Liver (tissue), 9 donors: ENCODE measurements around the gene HEPN1. TPM values are rescaled to one million over a fixed set of nuclear protein-coding genes. Genes with fewer than 3 reads are reported as not detected.

Experiments used
- DNase-seq: peaks from one replicate; pipeline ENCODE4 v3.0.0-alpha.2; 2017; ENCODE audit warnings: low spot score
- H3K27ac ChIP-seq, 2 donors: one replicate each; pipeline ENCODE4 v1.7.0; 2013; ENCODE audit warnings: inconsistent platforms in 2 of 2, low read length in 2 of 2, control low read depth in 1 of 2, low read depth in 1 of 2, mild to moderate bottlenecking in 1 of 2
- H3K27me3 ChIP-seq, 4 donors: one replicate each; pipeline versions ENCODE4 v1.6.1 to v1.7.0; 2013; ENCODE audit warnings: low read length in 3 of 4, inconsistent platforms in 1 of 4, mild to moderate bottlenecking in 1 of 4, moderate library complexity in 1 of 4; ENCODE audit not compliant: control insufficient read depth in 4 of 4, insufficient read depth in 4 of 4
- H3K36me3 ChIP-seq, 4 donors: one replicate each; pipeline versions ENCODE4 v1.6.1 to v1.7.0; 2013; ENCODE audit warnings: low read length in 3 of 4, mild to moderate bottlenecking in 3 of 4, low read depth in 1 of 4, moderate library complexity in 1 of 4; ENCODE audit not compliant: control insufficient read depth in 4 of 4, insufficient read depth in 3 of 4
- H3K4me1 ChIP-seq, 4 donors: one replicate each; pipeline versions ENCODE4 v1.6.1 to v1.7.0; 2013; ENCODE audit warnings: low read length in 3 of 4, mild to moderate bottlenecking in 3 of 4, moderate library complexity in 1 of 4; ENCODE audit not compliant: control insufficient read depth in 4 of 4, insufficient read depth in 4 of 4
- H3K4me3 ChIP-seq, 3 donors: one replicate each; pipeline versions ENCODE4 v1.6.1 to v1.7.0; 2013; ENCODE audit warnings: low read length in 3 of 3, control low read depth in 1 of 3, low read depth in 1 of 3, mild to moderate bottlenecking in 1 of 3
- H3K9ac ChIP-seq, 2 donors: one replicate each; pipeline ENCODE4 v1.7.0; 2013; ENCODE audit warnings: low read length in 2 of 2, mild to moderate bottlenecking in 2 of 2, moderate library complexity in 2 of 2, control low read depth in 1 of 2, low read depth in 1 of 2
- H3K9me3 ChIP-seq, 4 donors: one replicate each; pipeline versions ENCODE4 v1.6.1 to v1.7.0; 2013; ENCODE audit warnings: low read length in 3 of 4; ENCODE audit not compliant: control insufficient read depth in 4 of 4
- EGR1 ChIP-seq, 2 donors: IDR thresholded peaks; 2 replicates each; pipeline ENCODE4 v1.6.1; 2016 to 2018; ENCODE audit warnings: antibody characterized with exemption in 2 of 2, low read depth in 2 of 2
- FOXA1 ChIP-seq: IDR thresholded peaks from 2 replicates; pipeline ENCODE4 v1.6.1; 2016; ENCODE audit warnings: antibody characterized with exemption
- FOXA2 ChIP-seq: IDR thresholded peaks from 2 replicates; pipeline ENCODE4 v1.6.1; 2016; ENCODE audit warnings: antibody characterized with exemption
- GABPA ChIP-seq, 2 donors: IDR thresholded peaks in 1 of 2; conservative IDR thresholded peaks in 1 of 2; 2 replicates each; pipeline ENCODE4 v1.6.1; 2016; ENCODE audit warnings: antibody characterized with exemption in 2 of 2, mild to moderate bottlenecking in 1 of 2, moderate library complexity in 1 of 2
- HNF4A ChIP-seq, 2 donors: conservative IDR thresholded peaks; 2 replicates each; pipeline ENCODE4 v1.6.1; 2016; ENCODE audit warnings: antibody characterized with exemption in 2 of 2, mild to moderate bottlenecking in 2 of 2
- HNF4G ChIP-seq: IDR thresholded peaks from 2 replicates; pipeline ENCODE4 v1.6.1; 2016; ENCODE audit warnings: antibody characterized with exemption
- JUND ChIP-seq, 2 donors: IDR thresholded peaks; 2 replicates each; pipeline ENCODE4 v1.6.1; 2016; ENCODE audit warnings: antibody characterized with exemption in 2 of 2
- NR2F2 ChIP-seq: IDR thresholded peaks from 2 replicates; pipeline ENCODE4 v1.6.1; 2016; ENCODE audit warnings: antibody characterized with exemption
- RAD21 ChIP-seq, 2 donors: IDR thresholded peaks; 2 replicates each; pipeline ENCODE4 v1.6.1; 2016; ENCODE audit warnings: antibody characterized with exemption in 2 of 2, mild to moderate bottlenecking in 2 of 2
- RXRA ChIP-seq, 2 donors: IDR thresholded peaks; 2 replicates each; pipeline ENCODE4 v1.6.1; 2017 to 2018; ENCODE audit warnings: antibody characterized with exemption in 2 of 2, mild to moderate bottlenecking in 1 of 2
- SP1 ChIP-seq: IDR thresholded peaks from 2 replicates; pipeline ENCODE4 v1.6.1; 2018; ENCODE audit warnings: antibody characterized with exemption, mild to moderate bottlenecking
- TAF1 ChIP-seq: conservative IDR thresholded peaks from 2 replicates; pipeline ENCODE4 v1.6.1; 2016; ENCODE audit warnings: antibody characterized with exemption, mild to moderate bottlenecking
- WGBS: extraction: QIAGEN DNeasy Blood & Tissue Kit; methylation state at CpG from one replicate; pipeline ENCODE4 v1.1.7; 2013; 5-methylcytosine and 5-hydroxymethylcytosine counted together
- polyA plus RNA-seq, 2 donors: library from polyadenylated mRNA; stranded (reverse) in 1 of 2; unstranded in 1 of 2; fragments of 200-250 nt in 1 of 2; fragments of >200 nt in 1 of 2; fragmentation: Nextera tagmentation in 1 of 2; extraction: Ambion mirVana in 1 of 2; gene quantifications; one replicate each; pipeline versions ENCODE4 v1.2.1 to v1.2.3, GENCODE V29; 2013 to 2015
- total RNA-seq, 2 donors: library from RNA; depleted of rRNA; stranded (reverse); fragments of >200 nt; gene quantifications; one replicate each; pipeline ENCODE4 v1.2.3, GENCODE V29; 2014
- TF ChIP-seq, protein P1 (sequence below): IDR thresholded peaks from 2 replicates; pipeline ENCODE4 v1.6.1; 2016; ENCODE audit warnings: antibody characterized with exemption
- TF ChIP-seq, protein P2 (sequence below): fragments of 150-350 bp; IDR thresholded peaks from 2 replicates; pipeline ENCODE4 v1.5.1; 2017; ENCODE audit warnings: improper control_type of control experiment, low read depth, low read length; ENCODE audit not compliant: missing input control
- TF ChIP-seq, protein P3 (sequence below): IDR thresholded peaks from 2 replicates; pipeline ENCODE4 v1.6.1; 2016; ENCODE audit warnings: antibody characterized with exemption, mild to moderate bottlenecking
- TF ChIP-seq, protein P4 (sequence below): IDR thresholded peaks from 2 replicates; pipeline ENCODE4 v1.6.1; 2016; ENCODE audit warnings: antibody characterized with exemption
- TF ChIP-seq, protein P5 (sequence below): IDR thresholded peaks from 2 replicates; pipeline ENCODE4 v1.6.1; 2016; ENCODE audit warnings: antibody characterized with exemption
- donor health status: healthy.
- donor health status: healthy.
- donor health status: healthy.
- donor health status: healthy.
- donor health status: healthy.

The HEPN1 gene
- total and polyA plus RNA-seq, 4 donors = 0.22 to 2.6 TPM; not detected in 2

DNA sequence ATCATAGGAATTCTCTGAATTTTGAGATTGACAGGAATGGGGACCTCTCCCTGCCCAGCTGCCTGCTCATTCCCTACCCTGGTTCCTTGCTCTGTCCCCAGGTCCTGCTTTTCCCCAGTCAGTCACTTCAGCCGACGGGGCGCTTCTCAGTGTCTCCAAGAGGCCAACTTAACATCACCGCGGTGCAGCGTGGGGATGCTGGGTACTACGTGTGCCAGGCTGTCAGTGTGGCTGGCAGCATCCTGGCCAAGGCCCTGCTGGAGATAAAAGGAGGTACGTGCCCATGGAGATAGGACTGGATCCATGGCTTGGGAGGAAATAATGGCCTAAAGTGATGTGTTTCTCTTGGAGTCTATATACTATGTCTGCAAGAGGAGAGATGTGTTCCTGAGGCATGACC is 46.8 kb upstream of the HEPN1 start:
- H3K9ac ChIP-seq = no peak overlapping the region
- TF ChIP-seq, protein P1, sequence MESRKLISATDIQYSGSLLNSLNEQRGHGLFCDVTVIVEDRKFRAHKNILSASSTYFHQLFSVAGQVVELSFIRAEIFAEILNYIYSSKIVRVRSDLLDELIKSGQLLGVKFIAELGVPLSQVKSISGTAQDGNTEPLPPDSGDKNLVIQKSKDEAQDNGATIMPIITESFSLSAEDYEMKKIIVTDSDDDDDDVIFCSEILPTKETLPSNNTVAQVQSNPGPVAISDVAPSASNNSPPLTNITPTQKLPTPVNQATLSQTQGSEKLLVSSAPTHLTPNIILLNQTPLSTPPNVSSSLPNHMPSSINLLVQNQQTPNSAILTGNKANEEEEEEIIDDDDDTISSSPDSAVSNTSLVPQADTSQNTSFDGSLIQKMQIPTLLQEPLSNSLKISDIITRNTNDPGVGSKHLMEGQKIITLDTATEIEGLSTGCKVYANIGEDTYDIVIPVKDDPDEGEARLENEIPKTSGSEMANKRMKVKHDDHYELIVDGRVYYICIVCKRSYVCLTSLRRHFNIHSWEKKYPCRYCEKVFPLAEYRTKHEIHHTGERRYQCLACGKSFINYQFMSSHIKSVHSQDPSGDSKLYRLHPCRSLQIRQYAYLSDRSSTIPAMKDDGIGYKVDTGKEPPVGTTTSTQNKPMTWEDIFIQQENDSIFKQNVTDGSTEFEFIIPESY = no peak
- TF ChIP-seq GABPA (IDR thresholded peaks at IDR 0.05 in 1 of 2, conservative IDR thresholded peaks at IDR 0.05 in 1 of 2) (no peak), JUND (IDR thresholded peaks at IDR 0.05) (no peak), RXRA (IDR thresholded peaks at IDR 0.05) (no peak), HNF4A (conservative IDR thresholded peaks at IDR 0.05) (no peak), SP1 (no peak), FOXA2 (no peak), FOXA1 (no peak), RAD21 (IDR thresholded peaks at IDR 0.05) (no peak), TAF1 (no peak), HNF4G (no peak), EGR1 (IDR thresholded peaks at IDR 0.05; ENCODE audit: low read depth in 2 of 2) (no peak), NR2F2 (no peak)
- TF ChIP-seq, protein P2, sequence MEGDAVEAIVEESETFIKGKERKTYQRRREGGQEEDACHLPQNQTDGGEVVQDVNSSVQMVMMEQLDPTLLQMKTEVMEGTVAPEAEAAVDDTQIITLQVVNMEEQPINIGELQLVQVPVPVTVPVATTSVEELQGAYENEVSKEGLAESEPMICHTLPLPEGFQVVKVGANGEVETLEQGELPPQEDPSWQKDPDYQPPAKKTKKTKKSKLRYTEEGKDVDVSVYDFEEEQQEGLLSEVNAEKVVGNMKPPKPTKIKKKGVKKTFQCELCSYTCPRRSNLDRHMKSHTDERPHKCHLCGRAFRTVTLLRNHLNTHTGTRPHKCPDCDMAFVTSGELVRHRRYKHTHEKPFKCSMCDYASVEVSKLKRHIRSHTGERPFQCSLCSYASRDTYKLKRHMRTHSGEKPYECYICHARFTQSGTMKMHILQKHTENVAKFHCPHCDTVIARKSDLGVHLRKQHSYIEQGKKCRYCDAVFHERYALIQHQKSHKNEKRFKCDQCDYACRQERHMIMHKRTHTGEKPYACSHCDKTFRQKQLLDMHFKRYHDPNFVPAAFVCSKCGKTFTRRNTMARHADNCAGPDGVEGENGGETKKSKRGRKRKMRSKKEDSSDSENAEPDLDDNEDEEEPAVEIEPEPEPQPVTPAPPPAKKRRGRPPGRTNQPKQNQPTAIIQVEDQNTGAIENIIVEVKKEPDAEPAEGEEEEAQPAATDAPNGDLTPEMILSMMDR = no peak
- TF ChIP-seq, protein P3, sequence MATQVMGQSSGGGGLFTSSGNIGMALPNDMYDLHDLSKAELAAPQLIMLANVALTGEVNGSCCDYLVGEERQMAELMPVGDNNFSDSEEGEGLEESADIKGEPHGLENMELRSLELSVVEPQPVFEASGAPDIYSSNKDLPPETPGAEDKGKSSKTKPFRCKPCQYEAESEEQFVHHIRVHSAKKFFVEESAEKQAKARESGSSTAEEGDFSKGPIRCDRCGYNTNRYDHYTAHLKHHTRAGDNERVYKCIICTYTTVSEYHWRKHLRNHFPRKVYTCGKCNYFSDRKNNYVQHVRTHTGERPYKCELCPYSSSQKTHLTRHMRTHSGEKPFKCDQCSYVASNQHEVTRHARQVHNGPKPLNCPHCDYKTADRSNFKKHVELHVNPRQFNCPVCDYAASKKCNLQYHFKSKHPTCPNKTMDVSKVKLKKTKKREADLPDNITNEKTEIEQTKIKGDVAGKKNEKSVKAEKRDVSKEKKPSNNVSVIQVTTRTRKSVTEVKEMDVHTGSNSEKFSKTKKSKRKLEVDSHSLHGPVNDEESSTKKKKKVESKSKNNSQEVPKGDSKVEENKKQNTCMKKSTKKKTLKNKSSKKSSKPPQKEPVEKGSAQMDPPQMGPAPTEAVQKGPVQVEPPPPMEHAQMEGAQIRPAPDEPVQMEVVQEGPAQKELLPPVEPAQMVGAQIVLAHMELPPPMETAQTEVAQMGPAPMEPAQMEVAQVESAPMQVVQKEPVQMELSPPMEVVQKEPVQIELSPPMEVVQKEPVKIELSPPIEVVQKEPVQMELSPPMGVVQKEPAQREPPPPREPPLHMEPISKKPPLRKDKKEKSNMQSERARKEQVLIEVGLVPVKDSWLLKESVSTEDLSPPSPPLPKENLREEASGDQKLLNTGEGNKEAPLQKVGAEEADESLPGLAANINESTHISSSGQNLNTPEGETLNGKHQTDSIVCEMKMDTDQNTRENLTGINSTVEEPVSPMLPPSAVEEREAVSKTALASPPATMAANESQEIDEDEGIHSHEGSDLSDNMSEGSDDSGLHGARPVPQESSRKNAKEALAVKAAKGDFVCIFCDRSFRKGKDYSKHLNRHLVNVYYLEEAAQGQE = no peak
- TF ChIP-seq, protein P4, sequence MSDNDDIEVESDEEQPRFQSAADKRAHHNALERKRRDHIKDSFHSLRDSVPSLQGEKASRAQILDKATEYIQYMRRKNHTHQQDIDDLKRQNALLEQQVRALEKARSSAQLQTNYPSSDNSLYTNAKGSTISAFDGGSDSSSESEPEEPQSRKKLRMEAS = no peak
- TF ChIP-seq, protein P5, sequence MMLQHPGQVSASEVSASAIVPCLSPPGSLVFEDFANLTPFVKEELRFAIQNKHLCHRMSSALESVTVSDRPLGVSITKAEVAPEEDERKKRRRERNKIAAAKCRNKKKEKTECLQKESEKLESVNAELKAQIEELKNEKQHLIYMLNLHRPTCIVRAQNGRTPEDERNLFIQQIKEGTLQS = no peak
- H3K4me3 ChIP-seq = no peak overlapping the region
- H3K36me3 ChIP-seq = no peaks in the 10 kb centered on the region
- peaks cover 2 to 12% (median 7%) of the 10 kb centered on the region in 4 donors for H3K4me1 ChIP-seq
- H3K9me3 ChIP-seq = peaks cover 0 to 2% (median 0%) of the 10 kb centered on the region in 4 donors
- H3K27me3 ChIP-seq = peaks cover 0 to 21% (median 11%) of the 10 kb centered on the region in 4 donors
- WGBS = 53% methylated on average over 8 of the region's 8 CpGs
- DNase-seq = no peak
- no peak overlapping the region for H3K27ac ChIP-seq

DNA sequence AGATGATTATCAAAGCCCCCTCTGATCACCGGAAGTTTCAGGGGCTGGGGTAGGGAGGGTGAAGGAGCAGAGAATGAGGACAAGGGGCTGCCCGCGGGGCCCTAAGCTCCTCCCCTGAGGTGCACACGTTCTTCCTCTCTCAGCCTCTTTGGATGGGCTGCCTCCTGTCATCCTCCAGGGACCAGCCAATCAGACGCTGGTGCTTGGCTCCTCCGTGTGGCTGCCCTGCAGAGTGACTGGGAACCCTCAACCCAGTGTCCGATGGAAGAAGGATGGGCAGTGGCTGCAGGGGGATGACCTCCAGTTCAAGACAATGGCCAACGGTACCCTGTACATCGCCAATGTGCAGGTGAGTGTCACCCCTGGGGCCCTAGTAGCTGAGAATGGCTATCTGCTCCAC is 46.3 kb upstream of the HEPN1 start:
- Histone ChIP-seq H3K4me3 (no peak overlapping the region), H3K9me3 (peaks cover 0 to 2% (median 0%) of the 10 kb centered on the region in 4 donors), H3K9ac (no peak overlapping the region), H3K36me3 (no peaks in the 10 kb centered on the region), H3K4me1 (peaks cover 2 to 12% (median 7%) of the 10 kb centered on the region in 4 donors), H3K27me3 (peaks cover 0 to 19% (median 11%) of the 10 kb centered on the region in 4 donors), H3K27ac (no peak overlapping the region)
- TF ChIP-seq NR2F2 (no peak), TAF1 (no peak), FOXA2 (no peak), HNF4A (conservative IDR thresholded peaks at IDR 0.05) (no peak)
- TF ChIP-seq, protein P3 = no peak
- TF ChIP-seq, protein P5 = no peak
- no peak for DNase-seq
- WGBS = 27% methylated on average over 9 of the region's 9 CpGs
